A673 (cell line): ENCODE data around the gene PABPC4L.

ENCODE experiments used
- EZH2 ChIP-seq: fragments of 200-600 bp; sonication (generic); IDR thresholded peaks from 2 replicates; pipeline ENCODE4 v1.6.1; 2017; ENCODE audit warnings: borderline replicate concordance, low read depth, mild to moderate bottlenecking, mixed read lengths, antibody characterized with exemption, low read length; ENCODE audit not compliant: poor library complexity, severe bottlenecking
- TF ChIP-seq, protein P1 (sequence below): fragments of 300-800, 200-600 bp; sonication (generic); conservative IDR thresholded peaks from 2 replicates; pipeline ENCODE4 v1.5.1; 2017; ENCODE audit warnings: low read depth, mild to moderate bottlenecking, antibody characterized with exemption, low read length, moderate library complexity, mixed read lengths

DNA sequence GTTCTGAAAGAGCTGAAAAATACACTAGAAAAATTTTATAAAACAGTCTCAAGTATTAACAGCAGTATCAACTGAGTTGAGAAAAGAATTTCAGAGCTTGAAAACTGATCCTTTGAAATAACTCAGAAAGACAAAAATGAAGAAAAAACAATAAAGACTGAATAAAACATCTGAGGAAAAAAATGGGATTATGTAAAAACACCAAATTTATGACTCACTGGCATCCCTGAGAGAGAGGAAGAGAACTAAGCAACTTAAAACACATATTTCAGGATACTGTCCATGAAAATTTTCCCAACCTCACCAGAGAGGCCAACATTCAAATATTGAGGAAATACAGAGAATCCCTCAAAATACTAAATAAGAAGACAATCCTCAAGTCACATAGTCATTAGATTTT lies 22.9 kb downstream of the PABPC4L start:
- TF ChIP-seq, protein P1, sequence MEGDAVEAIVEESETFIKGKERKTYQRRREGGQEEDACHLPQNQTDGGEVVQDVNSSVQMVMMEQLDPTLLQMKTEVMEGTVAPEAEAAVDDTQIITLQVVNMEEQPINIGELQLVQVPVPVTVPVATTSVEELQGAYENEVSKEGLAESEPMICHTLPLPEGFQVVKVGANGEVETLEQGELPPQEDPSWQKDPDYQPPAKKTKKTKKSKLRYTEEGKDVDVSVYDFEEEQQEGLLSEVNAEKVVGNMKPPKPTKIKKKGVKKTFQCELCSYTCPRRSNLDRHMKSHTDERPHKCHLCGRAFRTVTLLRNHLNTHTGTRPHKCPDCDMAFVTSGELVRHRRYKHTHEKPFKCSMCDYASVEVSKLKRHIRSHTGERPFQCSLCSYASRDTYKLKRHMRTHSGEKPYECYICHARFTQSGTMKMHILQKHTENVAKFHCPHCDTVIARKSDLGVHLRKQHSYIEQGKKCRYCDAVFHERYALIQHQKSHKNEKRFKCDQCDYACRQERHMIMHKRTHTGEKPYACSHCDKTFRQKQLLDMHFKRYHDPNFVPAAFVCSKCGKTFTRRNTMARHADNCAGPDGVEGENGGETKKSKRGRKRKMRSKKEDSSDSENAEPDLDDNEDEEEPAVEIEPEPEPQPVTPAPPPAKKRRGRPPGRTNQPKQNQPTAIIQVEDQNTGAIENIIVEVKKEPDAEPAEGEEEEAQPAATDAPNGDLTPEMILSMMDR: no peak
- TF ChIP-seq EZH2: no peak
